ENCODE results near the gene NEURL1B.

DNA sequence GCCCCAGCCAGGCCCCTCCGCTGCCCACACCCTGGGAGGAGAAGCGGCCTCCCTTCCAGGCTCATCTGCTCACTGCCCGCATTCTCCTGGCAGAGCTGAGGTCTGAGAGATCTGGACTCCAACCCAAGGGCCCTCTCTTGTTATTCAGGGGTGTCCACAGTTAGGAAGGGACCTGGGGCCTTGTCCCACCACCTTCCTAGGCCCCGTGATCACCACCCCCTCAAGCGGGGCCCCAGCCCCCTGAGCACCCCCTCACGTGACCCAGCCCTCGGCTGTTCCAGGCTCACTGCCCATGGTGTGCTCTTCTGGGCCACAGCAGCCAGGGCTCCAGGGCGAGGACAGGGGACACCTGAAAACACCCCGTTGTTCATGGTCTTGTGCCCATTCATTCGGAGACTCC is 48.7 kb downstream of the NEURL1B start:
- no peak for TF ChIP-seq EP300 (conservative IDR thresholded peaks at IDR 0.05; ENCODE audit: poor library complexity, severe bottlenecking)
- TF ChIP-seq MXI1 (conservative IDR thresholded peaks at IDR 0.05; ENCODE audit: poor library complexity, severe bottlenecking), result no peak
